Liver (tissue), 9 donors: Measurements from ENCODE around the gene SLIT2. TPM values are rescaled to one million over a fixed set of nuclear protein-coding genes. Genes with fewer than 3 reads are reported as not detected.

Source experiments
- DNase-seq: peaks from one replicate; pipeline ENCODE4 v3.0.0-alpha.2; 2017; ENCODE audit warnings: low spot score
- H3K27ac ChIP-seq, 2 donors: one replicate each; pipeline ENCODE4 v1.7.0; 2013; ENCODE audit warnings: inconsistent platforms in 2 of 2, low read length in 2 of 2, control low read depth in 1 of 2, low read depth in 1 of 2, mild to moderate bottlenecking in 1 of 2
- H3K27me3 ChIP-seq, 4 donors: one replicate each; pipeline versions ENCODE4 v1.6.1 to v1.7.0; 2013; ENCODE audit warnings: low read length in 3 of 4, inconsistent platforms in 1 of 4, mild to moderate bottlenecking in 1 of 4, moderate library complexity in 1 of 4; ENCODE audit not compliant: control insufficient read depth in 4 of 4, insufficient read depth in 4 of 4
- H3K36me3 ChIP-seq, 4 donors: one replicate each; pipeline versions ENCODE4 v1.6.1 to v1.7.0; 2013; ENCODE audit warnings: low read length in 3 of 4, mild to moderate bottlenecking in 3 of 4, low read depth in 1 of 4, moderate library complexity in 1 of 4; ENCODE audit not compliant: control insufficient read depth in 4 of 4, insufficient read depth in 3 of 4
- H3K4me1 ChIP-seq, 4 donors: one replicate each; pipeline versions ENCODE4 v1.6.1 to v1.7.0; 2013; ENCODE audit warnings: low read length in 3 of 4, mild to moderate bottlenecking in 3 of 4, moderate library complexity in 1 of 4; ENCODE audit not compliant: control insufficient read depth in 4 of 4, insufficient read depth in 4 of 4
- H3K4me3 ChIP-seq, 3 donors: one replicate each; pipeline versions ENCODE4 v1.6.1 to v1.7.0; 2013; ENCODE audit warnings: low read length in 3 of 3, control low read depth in 1 of 3, low read depth in 1 of 3, mild to moderate bottlenecking in 1 of 3
- H3K9ac ChIP-seq, 2 donors: one replicate each; pipeline ENCODE4 v1.7.0; 2013; ENCODE audit warnings: low read length in 2 of 2, mild to moderate bottlenecking in 2 of 2, moderate library complexity in 2 of 2, control low read depth in 1 of 2, low read depth in 1 of 2
- H3K9me3 ChIP-seq, 4 donors: one replicate each; pipeline versions ENCODE4 v1.6.1 to v1.7.0; 2013; ENCODE audit warnings: low read length in 3 of 4; ENCODE audit not compliant: control insufficient read depth in 4 of 4
- CTCF ChIP-seq: fragments of 150-350 bp; IDR thresholded peaks from 2 replicates; pipeline ENCODE4 v1.5.1; 2017; ENCODE audit warnings: improper control_type of control experiment, low read depth, low read length; ENCODE audit not compliant: missing input control
- EGR1 ChIP-seq, 2 donors: IDR thresholded peaks; 2 replicates each; pipeline ENCODE4 v1.6.1; 2016 to 2018; ENCODE audit warnings: antibody characterized with exemption in 2 of 2, low read depth in 2 of 2
- FOXA1 ChIP-seq: IDR thresholded peaks from 2 replicates; pipeline ENCODE4 v1.6.1; 2016; ENCODE audit warnings: antibody characterized with exemption
- FOXA2 ChIP-seq: IDR thresholded peaks from 2 replicates; pipeline ENCODE4 v1.6.1; 2016; ENCODE audit warnings: antibody characterized with exemption
- GABPA ChIP-seq, 2 donors: IDR thresholded peaks in 1 of 2; conservative IDR thresholded peaks in 1 of 2; 2 replicates each; pipeline ENCODE4 v1.6.1; 2016; ENCODE audit warnings: antibody characterized with exemption in 2 of 2, mild to moderate bottlenecking in 1 of 2, moderate library complexity in 1 of 2
- HNF4A ChIP-seq, 2 donors: conservative IDR thresholded peaks; 2 replicates each; pipeline ENCODE4 v1.6.1; 2016; ENCODE audit warnings: antibody characterized with exemption in 2 of 2, mild to moderate bottlenecking in 2 of 2
- HNF4G ChIP-seq: IDR thresholded peaks from 2 replicates; pipeline ENCODE4 v1.6.1; 2016; ENCODE audit warnings: antibody characterized with exemption
- JUND ChIP-seq, 2 donors: IDR thresholded peaks; 2 replicates each; pipeline ENCODE4 v1.6.1; 2016; ENCODE audit warnings: antibody characterized with exemption in 2 of 2
- MAX ChIP-seq: IDR thresholded peaks from 2 replicates; pipeline ENCODE4 v1.6.1; 2016; ENCODE audit warnings: antibody characterized with exemption
- NR2F2 ChIP-seq: IDR thresholded peaks from 2 replicates; pipeline ENCODE4 v1.6.1; 2016; ENCODE audit warnings: antibody characterized with exemption
- RAD21 ChIP-seq, 2 donors: IDR thresholded peaks; 2 replicates each; pipeline ENCODE4 v1.6.1; 2016; ENCODE audit warnings: antibody characterized with exemption in 2 of 2, mild to moderate bottlenecking in 2 of 2
- RXRA ChIP-seq, 2 donors: IDR thresholded peaks; 2 replicates each; pipeline ENCODE4 v1.6.1; 2017 to 2018; ENCODE audit warnings: antibody characterized with exemption in 2 of 2, mild to moderate bottlenecking in 1 of 2
- SP1 ChIP-seq: IDR thresholded peaks from 2 replicates; pipeline ENCODE4 v1.6.1; 2018; ENCODE audit warnings: antibody characterized with exemption, mild to moderate bottlenecking
- TAF1 ChIP-seq: conservative IDR thresholded peaks from 2 replicates; pipeline ENCODE4 v1.6.1; 2016; ENCODE audit warnings: antibody characterized with exemption, mild to moderate bottlenecking
- YY1 ChIP-seq: IDR thresholded peaks from 2 replicates; pipeline ENCODE4 v1.6.1; 2016; ENCODE audit warnings: antibody characterized with exemption, mild to moderate bottlenecking
- WGBS: extraction: QIAGEN DNeasy Blood & Tissue Kit; methylation state at CpG from one replicate; pipeline ENCODE4 v1.1.7; 2013; 5-methylcytosine and 5-hydroxymethylcytosine counted together
- polyA plus RNA-seq, 2 donors: library from polyadenylated mRNA; stranded (reverse) in 1 of 2; unstranded in 1 of 2; fragments of 200-250 nt in 1 of 2; fragments of >200 nt in 1 of 2; fragmentation: Nextera tagmentation in 1 of 2; extraction: Ambion mirVana in 1 of 2; gene quantifications; one replicate each; pipeline versions ENCODE4 v1.2.1 to v1.2.3, GENCODE V29; 2013 to 2015
- total RNA-seq, 2 donors: library from RNA; depleted of rRNA; stranded (reverse); fragments of >200 nt; gene quantifications; one replicate each; pipeline ENCODE4 v1.2.3, GENCODE V29; 2014
- TF ChIP-seq, protein P1 (sequence below): IDR thresholded peaks from 2 replicates; pipeline ENCODE4 v1.6.1; 2016; ENCODE audit warnings: antibody characterized with exemption, mild to moderate bottlenecking
- TF ChIP-seq, protein P2 (sequence below): IDR thresholded peaks from 2 replicates; pipeline ENCODE4 v1.6.1; 2016; ENCODE audit warnings: antibody characterized with exemption
- TF ChIP-seq, protein P3 (sequence below): IDR thresholded peaks from 2 replicates; pipeline ENCODE4 v1.6.1; 2016; ENCODE audit warnings: antibody characterized with exemption
- donor health status: healthy.
- donor health status: healthy.
- donor health status: healthy.
- donor health status: healthy.
- donor health status: healthy.

SLIT2 gene
- total and polyA plus RNA-seq, 4 donors: 0.44 to 2.3 (median 1.2) TPM

- TF ChIP-seq EGR1 (IDR thresholded peaks at IDR 0.05; ENCODE audit: low read depth in 2 of 2) (no peak), MAX (no peak), GABPA (IDR thresholded peaks at IDR 0.05 in 1 of 2, conservative IDR thresholded peaks at IDR 0.05 in 1 of 2) (no peak), SP1 (no peak), CTCF (no peak), TAF1 (no peak), RXRA (IDR thresholded peaks at IDR 0.05) (no peak), FOXA1 (no peak), RAD21 (IDR thresholded peaks at IDR 0.05) (no peak), NR2F2 (no peak), HNF4G (no peak), YY1 (no peak), JUND (IDR thresholded peaks at IDR 0.05) (no peak), FOXA2 (no peak), HNF4A (conservative IDR thresholded peaks at IDR 0.05) (no peak)
- TF ChIP-seq, protein P1, sequence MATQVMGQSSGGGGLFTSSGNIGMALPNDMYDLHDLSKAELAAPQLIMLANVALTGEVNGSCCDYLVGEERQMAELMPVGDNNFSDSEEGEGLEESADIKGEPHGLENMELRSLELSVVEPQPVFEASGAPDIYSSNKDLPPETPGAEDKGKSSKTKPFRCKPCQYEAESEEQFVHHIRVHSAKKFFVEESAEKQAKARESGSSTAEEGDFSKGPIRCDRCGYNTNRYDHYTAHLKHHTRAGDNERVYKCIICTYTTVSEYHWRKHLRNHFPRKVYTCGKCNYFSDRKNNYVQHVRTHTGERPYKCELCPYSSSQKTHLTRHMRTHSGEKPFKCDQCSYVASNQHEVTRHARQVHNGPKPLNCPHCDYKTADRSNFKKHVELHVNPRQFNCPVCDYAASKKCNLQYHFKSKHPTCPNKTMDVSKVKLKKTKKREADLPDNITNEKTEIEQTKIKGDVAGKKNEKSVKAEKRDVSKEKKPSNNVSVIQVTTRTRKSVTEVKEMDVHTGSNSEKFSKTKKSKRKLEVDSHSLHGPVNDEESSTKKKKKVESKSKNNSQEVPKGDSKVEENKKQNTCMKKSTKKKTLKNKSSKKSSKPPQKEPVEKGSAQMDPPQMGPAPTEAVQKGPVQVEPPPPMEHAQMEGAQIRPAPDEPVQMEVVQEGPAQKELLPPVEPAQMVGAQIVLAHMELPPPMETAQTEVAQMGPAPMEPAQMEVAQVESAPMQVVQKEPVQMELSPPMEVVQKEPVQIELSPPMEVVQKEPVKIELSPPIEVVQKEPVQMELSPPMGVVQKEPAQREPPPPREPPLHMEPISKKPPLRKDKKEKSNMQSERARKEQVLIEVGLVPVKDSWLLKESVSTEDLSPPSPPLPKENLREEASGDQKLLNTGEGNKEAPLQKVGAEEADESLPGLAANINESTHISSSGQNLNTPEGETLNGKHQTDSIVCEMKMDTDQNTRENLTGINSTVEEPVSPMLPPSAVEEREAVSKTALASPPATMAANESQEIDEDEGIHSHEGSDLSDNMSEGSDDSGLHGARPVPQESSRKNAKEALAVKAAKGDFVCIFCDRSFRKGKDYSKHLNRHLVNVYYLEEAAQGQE: no peak
- TF ChIP-seq, protein P2, sequence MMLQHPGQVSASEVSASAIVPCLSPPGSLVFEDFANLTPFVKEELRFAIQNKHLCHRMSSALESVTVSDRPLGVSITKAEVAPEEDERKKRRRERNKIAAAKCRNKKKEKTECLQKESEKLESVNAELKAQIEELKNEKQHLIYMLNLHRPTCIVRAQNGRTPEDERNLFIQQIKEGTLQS: no peak
- TF ChIP-seq, protein P3, sequence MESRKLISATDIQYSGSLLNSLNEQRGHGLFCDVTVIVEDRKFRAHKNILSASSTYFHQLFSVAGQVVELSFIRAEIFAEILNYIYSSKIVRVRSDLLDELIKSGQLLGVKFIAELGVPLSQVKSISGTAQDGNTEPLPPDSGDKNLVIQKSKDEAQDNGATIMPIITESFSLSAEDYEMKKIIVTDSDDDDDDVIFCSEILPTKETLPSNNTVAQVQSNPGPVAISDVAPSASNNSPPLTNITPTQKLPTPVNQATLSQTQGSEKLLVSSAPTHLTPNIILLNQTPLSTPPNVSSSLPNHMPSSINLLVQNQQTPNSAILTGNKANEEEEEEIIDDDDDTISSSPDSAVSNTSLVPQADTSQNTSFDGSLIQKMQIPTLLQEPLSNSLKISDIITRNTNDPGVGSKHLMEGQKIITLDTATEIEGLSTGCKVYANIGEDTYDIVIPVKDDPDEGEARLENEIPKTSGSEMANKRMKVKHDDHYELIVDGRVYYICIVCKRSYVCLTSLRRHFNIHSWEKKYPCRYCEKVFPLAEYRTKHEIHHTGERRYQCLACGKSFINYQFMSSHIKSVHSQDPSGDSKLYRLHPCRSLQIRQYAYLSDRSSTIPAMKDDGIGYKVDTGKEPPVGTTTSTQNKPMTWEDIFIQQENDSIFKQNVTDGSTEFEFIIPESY: no peak
- no peaks in the 10 kb centered on the region for H3K9me3 ChIP-seq
- WGBS: 92% methylated on average over 2 of the region's 2 CpGs
- H3K27me3 ChIP-seq: peaks cover 0 to 3% (median 0%) of the 10 kb centered on the region in 4 donors
- H3K4me3 ChIP-seq: no peak overlapping the region
- no peaks in the 10 kb centered on the region for H3K4me1 ChIP-seq
- H3K9ac ChIP-seq: no peak overlapping the region
- DNase-seq: no peak
- no peak overlapping the region for H3K27ac ChIP-seq
- H3K36me3 ChIP-seq: no peaks in the 10 kb centered on the region
Measured at GRCh38 chr4:20287246-20287645, 35.5 kb downstream of the SLIT2 start.
